NOMO-1 treated with dmso at 0.1 percent for 144 hours (cell line): ENCODE results near the gene SMYD1.

Source experiments
- DNase-seq: peaks from one replicate; lab custom pipeline; 2025; ENCODE audit not compliant: unreplicated experiment; lab: John Stamatoyannopoulos, UW

The SMYD1 gene

DNA sequence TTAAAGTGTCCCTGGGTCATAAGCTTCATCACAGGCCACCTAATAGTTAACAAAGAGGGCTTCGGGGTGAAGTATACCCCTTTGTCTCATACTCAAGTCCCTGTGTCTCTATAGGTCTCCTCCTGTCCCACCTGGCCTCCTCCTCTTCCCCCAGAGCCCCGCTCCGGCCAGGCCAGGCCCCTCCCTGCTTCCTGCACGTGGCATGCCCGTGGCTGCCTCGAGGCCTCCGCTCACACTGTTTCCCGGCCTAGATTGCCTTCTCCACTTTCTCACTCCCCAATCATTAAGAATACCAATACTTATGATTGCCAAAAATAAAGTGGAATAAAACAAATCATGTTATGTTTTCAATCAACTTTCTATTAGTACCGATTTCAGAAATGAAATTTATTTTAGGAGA lies 18.8 kb downstream of the SMYD1 start:
- no peak for DNase-seq

- DNase-seq, result no peak
Observed at GRCh38 chr2:88087073-88087472, 19.4 kb downstream of the SMYD1 start.

GRCh38 chr2:88087763-88088162 lies 20.1 kb downstream of the SMYD1 start:
- no peak for DNase-seq

GRCh38 chr2:88088999-88089398 lies 21.4 kb downstream of the SMYD1 start:
- no peak for DNase-seq

DNA sequence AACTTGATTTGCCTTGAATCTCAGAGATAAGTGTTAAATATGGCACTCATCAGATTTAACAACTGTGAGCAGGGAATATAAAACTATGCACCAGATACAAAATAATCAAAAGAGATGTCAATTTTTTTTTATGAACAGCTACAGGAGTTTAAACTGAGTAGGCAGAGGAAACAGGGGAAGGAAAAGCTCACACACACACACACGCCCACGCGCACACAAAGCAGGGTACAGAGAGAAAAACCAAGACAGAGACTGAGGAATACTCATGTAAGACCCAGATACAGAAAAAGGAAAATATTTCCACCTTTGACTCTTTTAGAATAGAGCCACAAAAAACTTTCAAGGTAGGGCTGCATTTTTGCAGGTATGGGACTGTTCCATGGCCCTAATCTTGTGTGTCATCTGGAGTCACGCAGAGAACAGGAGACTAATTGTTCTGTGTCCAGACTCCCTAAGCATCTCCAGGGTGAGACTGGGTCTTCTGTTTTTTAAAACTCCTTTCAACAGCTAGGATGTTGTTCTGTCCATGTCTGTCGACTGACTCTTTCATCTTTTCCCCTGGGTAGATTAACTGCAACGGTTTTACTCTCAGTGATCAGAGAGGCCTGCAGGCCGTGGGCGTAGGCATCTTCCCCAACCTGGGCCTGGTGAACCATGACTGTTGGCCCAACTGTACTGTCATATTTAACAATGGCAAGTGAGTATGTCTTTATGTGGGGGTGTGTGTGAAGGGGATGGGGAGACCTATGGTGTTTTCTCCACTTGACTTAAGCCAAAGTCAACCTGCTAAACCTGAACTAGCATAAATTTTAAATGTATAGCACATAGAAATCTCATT lies 23.0 kb downstream of the SMYD1 start:
- no peak for DNase-seq

DNA sequence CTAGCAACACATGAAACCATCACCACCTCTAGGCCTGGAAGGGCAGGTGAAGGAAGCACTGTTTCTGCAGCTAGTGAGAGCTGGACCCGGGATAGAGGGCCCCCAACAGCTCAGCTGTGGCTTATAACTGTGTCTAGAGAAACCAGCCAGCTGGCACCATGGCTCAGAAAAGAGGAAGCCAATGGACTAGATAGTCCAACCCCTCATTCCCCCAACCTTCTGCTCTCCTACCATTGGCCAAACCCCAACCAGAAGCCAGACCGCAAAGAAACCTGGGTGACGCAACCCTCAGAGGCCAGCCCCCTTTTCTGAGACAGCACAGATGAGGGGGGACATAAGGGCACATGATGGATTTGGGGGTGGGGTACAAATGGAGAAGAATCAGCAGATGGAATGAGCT lies 24.3 kb downstream of the SMYD1 start:
- no peak for DNase-seq

GRCh38 chr2:88092773-88093172 lies 25.1 kb downstream of the SMYD1 start:
- DNase-seq, result no peak

- no peak for DNase-seq
Observed at GRCh38 chr2:88095022-88095421, 27.4 kb downstream of the SMYD1 start.

DNA sequence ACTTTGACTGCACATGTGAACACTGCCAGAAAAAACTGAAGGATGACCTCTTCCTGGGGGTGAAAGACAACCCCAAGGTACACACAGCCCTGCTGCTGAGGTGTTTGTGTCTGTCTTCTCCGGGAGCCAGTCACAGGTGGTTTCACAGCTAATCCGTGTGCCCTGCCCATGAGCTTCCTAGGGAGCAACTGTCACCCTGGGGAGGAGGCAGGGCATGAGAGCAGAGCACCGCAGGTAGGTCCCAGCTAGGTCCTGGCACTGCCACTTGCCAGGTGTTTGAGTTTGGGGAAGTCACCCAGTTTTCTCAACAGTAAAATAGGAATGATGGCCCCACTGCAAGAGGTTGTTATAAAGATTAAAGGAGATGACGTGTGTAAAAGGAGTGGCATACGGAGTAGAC lies 29.1 kb downstream of the SMYD1 start:
- DNase-seq, result no peak

DNA sequence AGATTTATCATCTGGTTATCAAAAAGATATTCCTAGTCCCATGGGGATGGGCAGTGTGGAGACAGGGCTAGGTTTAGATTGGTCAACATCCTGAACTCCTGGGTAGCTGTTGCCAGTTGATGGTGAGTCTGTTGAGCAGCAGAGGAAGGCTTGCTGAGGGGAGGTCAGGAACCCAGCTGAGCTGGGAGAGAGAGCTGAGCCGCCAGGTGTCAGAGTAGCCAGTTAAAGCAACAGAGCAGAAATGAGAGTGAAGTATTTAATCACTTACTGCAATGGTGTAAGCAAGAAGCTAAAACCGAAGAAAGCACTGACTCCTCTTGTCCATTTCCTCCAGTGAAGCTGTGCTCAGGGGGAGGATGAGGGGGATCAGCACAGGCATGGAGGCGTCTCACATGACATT lies 29.6 kb downstream of the SMYD1 start:
- DNase-seq, result no peak

DNA sequence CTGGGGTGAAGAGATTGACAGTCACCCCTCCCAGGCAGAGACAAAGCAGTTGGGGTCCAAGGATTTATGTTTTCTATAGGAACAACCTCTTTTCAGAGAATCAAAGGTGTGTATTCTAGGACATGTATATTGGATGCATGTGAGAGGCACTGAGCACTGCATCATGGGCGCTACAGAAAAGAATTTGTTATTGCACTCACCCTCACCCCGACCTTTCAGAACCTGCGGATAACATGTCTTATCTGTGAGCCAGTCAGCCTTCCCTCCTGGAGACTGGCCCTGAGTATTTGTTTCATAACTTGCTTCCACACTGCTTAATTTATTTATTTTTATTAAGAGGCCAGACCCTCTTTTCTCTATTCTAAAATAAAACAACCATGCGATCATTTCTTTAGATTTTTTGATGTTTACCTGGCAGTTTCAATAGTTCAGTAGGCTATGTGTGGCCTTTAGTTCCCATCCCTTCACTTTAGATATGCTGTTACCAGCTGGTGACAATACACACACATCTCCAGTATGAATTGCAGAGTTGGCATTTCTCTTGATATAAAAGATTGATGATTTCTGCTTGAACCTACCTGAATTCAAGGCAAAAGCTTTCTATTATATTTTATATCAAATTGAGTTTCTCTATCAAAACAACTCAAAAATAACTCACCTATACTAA lies 30.4 kb downstream of the SMYD1 start:
- no peak for DNase-seq

DNA sequence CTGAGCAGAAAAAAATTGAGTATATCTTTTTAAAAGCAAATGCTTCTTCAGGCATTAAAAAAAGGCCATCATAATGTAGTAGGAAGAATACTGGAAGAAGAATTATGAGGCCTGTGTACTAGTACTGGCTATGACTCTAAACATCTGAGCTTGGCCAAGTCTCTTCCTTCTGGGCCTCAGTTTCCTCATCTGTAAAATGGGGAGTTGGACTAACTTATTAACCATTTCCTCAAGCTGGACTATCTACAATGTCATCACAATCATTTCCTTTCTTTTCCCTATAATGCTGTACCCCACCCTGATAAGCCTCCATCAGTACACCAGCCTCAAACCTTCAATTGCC lies 30.9 kb downstream of the SMYD1 start:
- DNase-seq, result no peak

GRCh38 chr2:88099798-88100488 lies 32.3 kb downstream of the SMYD1 start:
- no peak for DNase-seq

GRCh38 chr2:88100489-88100858 lies 32.8 kb downstream of the SMYD1 start:
- DNase-seq, result no peak

DNA sequence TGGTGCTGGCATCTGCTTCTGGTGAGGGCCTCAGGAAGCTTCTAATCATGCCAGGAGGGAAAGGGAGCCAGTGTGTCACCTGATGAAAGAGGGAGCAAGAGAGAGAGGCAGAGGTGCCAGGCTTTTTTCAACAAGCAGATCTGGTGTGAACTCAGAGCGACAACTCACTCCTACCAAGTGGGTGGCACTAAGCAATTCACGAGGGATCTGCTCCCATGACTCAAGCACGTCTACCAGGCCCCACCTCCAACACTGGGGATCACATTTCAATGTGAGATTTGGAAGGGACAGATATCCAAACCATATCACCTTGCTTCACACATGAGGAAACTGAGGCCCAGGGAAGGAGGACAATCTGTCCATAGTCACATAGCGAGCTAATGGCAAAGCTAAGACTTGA lies 41.2 kb downstream of the SMYD1 start:
- no peak for DNase-seq

GRCh38 chr2:88110830-88111229 lies 43.2 kb downstream of the SMYD1 start:
- DNase-seq, result no peak

DNA sequence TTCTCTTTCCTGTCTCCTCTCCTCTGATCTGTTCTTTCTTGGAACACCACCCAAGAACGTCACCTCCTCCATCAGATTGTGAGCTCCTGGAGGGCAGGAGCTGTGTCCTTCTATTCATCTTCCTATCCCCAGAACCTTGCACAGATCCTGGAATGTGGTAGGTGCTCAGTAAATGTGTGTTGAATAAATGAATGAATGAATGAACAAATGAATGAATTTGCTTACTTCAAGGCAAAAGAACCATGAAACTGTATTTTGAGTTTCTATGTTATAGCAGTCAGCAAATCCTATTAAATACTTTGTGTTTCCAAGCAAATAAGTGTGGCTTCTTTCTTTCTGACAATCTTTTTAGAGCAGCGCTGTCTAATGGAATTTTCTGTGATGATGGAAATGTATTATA lies 45.4 kb downstream of the SMYD1 start:
- DNase-seq, result no peak

DNA sequence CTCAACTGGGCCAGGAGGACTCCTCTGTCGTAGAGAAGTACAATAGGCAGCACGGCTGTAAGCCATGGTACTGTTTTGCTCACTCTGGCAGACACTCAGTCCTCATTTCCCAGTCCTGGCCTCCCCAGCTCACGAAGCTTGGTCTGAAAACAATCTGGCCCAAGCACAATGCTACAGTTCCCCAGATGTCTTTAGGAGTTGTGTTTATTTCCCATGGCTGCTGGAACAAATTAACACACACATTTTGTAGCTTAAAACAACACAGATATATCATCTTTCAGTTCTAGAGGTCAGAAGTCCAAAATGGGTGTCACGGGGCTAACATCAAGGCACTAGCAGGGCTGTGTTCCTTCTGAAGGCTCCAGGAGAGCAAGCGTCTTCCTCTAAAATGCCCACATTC lies 47.3 kb downstream of the SMYD1 start:
- DNase-seq, result no peak

- no peak for DNase-seq
Observed at GRCh38 chr2:88115825-88116518, 48.3 kb downstream of the SMYD1 start.

GRCh38 chr2:88116669-88117432 lies 49.2 kb downstream of the SMYD1 start:
- DNase-seq, result no peak

- DNase-seq, result no peak
Observed at GRCh38 chr2:88117973-88118372, 50.3 kb downstream of the SMYD1 start.
